Fibroblast of mammary gland (primary cell): ENCODE measurements around the gene ARL5B.
A peak's percentile ranks its signal among the peaks of the same experiment; 100 is the strongest.

ENCODE experiments used
- DNase-seq: peaks from one replicate; pipeline ENCODE4 v3.0.0-alpha.2; 2010; ENCODE audit warnings: low read depth
- H3K4me3 ChIP-seq: 2 replicates; pipeline ENCODE4 v1.5.1; 2011; ENCODE audit warnings: low read depth, mild to moderate bottlenecking, low read length, moderate library complexity; ENCODE audit not compliant: control insufficient read depth
- TF ChIP-seq, protein P1 (sequence below): conservative IDR thresholded peaks from 2 replicates; pipeline ENCODE4 v1.5.1; 2011; ENCODE audit warnings: low read depth, low read length, inconsistent platforms; ENCODE audit not compliant: control insufficient read depth, insufficient read depth

ARL5B gene

DNA sequence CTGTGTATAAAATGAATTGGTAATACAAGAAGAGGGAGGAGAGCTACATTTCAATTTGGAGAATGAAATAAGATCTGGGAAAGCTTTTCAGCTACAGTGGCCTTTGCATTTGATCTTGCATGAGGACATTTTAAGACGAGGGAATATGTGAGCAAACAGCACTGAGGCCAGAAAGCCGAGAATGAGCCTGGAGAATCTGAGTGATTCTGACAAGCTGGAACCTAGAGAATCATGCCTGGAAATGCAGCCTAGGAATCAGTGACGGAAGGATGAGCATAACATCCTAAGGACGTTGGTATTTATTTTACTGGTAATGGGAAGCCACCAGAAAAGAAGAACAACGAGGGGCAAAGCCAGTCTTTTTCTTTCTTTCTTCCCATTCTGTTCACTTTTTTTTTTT, 44.3 kb downstream of the ARL5B start:
- no peak for DNase-seq
- TF ChIP-seq, protein P1, sequence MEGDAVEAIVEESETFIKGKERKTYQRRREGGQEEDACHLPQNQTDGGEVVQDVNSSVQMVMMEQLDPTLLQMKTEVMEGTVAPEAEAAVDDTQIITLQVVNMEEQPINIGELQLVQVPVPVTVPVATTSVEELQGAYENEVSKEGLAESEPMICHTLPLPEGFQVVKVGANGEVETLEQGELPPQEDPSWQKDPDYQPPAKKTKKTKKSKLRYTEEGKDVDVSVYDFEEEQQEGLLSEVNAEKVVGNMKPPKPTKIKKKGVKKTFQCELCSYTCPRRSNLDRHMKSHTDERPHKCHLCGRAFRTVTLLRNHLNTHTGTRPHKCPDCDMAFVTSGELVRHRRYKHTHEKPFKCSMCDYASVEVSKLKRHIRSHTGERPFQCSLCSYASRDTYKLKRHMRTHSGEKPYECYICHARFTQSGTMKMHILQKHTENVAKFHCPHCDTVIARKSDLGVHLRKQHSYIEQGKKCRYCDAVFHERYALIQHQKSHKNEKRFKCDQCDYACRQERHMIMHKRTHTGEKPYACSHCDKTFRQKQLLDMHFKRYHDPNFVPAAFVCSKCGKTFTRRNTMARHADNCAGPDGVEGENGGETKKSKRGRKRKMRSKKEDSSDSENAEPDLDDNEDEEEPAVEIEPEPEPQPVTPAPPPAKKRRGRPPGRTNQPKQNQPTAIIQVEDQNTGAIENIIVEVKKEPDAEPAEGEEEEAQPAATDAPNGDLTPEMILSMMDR: no peak
- H3K4me3 ChIP-seq: no peak overlapping the region

DNA sequence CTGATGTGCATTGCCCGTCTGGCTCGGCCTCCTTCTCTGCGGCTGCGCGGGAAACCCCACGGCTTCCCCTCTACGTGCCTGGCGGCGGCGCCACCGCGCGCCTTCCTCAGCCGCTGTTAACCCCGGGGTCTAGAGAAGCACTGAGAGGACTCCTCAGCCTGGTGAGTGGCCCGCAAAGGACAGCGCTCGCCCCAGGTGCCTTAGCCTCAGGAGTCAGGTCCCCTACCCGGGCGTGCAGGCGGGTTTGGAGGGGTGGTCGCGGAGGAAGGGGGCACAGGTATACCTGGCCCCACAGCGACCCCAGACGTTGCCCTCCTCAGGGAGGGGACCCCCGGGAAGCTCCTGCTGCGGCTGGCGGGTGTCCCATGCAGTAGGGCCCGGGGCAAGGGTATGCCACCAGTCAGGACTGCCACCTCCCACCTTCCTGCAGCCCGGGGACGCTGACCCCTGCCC, 51.0 kb downstream of the ARL5B start:
- DNase-seq: no peak
- TF ChIP-seq, protein P1: no peak
- H3K4me3 ChIP-seq: no peak overlapping the region

DNA sequence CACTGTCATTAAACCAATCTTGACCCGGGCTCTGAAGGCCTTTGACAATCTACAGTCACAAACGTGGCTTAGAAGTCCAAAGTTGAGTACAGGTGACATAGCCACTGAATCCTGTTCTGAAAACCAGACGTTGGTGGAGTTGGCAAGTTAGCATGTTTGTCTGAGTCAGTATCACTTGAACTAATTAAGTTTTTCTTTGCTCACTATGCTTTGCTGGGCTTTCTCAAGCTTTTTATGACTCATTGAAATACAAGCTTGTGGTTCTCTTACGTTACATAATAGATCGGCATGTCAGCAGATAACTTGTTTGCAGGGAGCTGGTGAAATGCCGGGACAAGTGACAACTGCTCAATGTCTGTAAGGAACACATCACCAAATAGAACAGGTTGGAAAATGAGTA, 53.8 kb downstream of the ARL5B start:
- TF ChIP-seq, protein P1: no peak
- peak; percentile 95 for DNase-seq
- H3K4me3 ChIP-seq: no peak overlapping the region

DNA sequence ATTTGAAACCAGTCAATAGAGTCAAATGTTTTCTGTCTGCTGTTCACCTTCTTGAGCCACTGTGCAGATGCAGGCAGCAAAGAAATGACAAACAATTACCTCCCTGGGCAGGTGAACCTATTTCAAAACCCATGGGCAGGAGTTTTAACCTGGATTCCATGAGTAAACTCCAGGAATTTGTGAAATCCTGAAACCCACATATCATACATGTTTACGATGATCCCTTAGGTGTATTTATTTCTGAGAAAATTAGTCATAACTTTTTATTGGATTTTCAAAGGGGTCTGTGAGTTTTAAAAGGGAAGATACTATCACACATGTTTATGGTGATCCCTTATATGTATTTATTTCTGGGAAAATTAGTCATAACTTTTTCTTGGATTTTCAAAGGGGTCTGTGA, 59.8 kb downstream of the ARL5B start:
- TF ChIP-seq, protein P1: no peak
- H3K4me3 ChIP-seq: no peak overlapping the region
- no peak for DNase-seq

DNA sequence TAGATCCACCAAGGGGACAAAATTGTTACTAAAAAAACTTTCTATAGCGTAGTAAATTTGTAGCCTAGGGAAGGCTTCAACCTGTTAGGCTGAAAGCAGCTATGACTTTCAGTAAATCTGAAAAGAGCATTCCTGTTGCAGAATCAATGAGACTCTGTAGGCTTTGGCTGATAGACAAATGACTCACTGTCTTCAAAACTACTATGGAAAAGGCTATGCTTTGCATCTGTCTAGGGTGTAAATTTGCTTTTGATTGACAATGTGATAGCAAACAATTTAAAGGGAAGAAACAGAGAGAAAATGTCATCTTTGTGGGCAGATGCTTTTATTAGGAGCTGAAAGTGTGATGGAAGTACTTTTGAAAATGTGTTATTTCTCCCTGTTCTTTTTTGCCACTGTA, 60.6 kb downstream of the ARL5B start:
- TF ChIP-seq, protein P1: no peak
- no peak overlapping the region for H3K4me3 ChIP-seq
- DNase-seq: peak; percentile 37

DNA sequence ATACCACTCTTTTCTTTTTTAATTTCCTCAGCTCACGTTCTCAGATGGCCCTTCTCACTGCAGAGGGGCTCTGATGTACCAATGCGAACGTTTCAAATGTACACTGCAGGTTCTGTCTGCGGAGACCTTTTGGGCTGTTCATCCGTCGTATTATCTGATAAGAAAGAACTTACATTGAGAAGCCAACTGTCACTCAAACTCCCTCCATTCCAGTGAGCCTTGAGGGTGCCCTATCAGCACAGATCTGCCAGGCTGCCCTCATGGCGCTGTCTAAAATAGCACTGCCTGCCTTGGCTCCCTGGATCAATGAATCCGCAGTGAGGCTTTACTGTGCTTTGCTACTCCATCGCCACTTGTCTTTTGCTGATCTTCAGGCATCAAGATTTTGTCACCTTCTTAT, 61.8 kb downstream of the ARL5B start:
- TF ChIP-seq, protein P1: no peak
- no peak overlapping the region for H3K4me3 ChIP-seq
- DNase-seq: no peak

DNA sequence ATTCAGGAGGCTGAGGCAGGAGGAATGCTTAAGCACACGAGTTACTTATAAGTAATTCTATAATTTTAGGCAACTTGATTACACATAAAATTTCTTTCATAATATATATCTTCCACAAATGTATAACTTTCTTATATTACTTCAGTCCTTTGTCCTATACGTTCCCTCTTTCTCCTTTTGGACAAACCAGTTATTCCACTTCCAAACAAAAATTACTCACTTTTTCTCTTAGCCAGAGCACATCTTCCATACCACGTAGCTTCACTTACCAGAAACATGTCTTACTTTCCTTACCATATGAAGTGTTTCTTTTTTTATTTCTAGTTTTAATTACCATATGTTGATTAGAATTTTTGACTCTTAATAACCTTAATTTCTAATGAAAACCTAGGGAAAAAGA, 64.6 kb downstream of the ARL5B start:
- no peak for DNase-seq
- TF ChIP-seq, protein P1: no peak
- H3K4me3 ChIP-seq: no peak overlapping the region
